Ascending aorta (tissue), 2 donors: Measurements from ENCODE around the gene IGFBPL1. TPM values are rescaled to one million over a fixed set of nuclear protein-coding genes. Genes with fewer than 3 reads are reported as not detected.

Experiments used
- DNase-seq, 2 donors: peaks; one replicate each; pipeline ENCODE4 v3.0.0-alpha.2; 2019; ENCODE audit warnings: low spot score in 2 of 2
- H3K27ac ChIP-seq, 2 donors: fragments of 200-600 bp; sonication (generic); one replicate each; pipeline ENCODE4 v1.5.1; 2016 to 2017; ENCODE audit warnings: mild to moderate bottlenecking in 1 of 2
- H3K27me3 ChIP-seq: fragments of 200-600 bp; sonication (generic); one replicate; pipeline ENCODE4 v1.5.1; 2017
- H3K36me3 ChIP-seq, 2 donors: fragments of 200-600 bp; sonication (generic); one replicate each; pipeline ENCODE4 v1.5.1; 2016
- H3K4me1 ChIP-seq, 2 donors: fragments of 200-600 bp; sonication (generic); one replicate each; pipeline ENCODE4 v1.5.1; 2016 to 2017; ENCODE audit warnings: mild to moderate bottlenecking in 1 of 2
- H3K4me3 ChIP-seq, 2 donors: fragments of 200-600 bp; sonication (generic); one replicate each; pipeline ENCODE4 v1.5.1; 2016 to 2017; ENCODE audit warnings: mild to moderate bottlenecking in 1 of 2
- H3K9me3 ChIP-seq, 2 donors: fragments of 200-600 bp; sonication (generic); one replicate each; pipeline ENCODE4 v1.5.1; 2016
- intact Hi-C: fragments of 100-400 bp; cut with DNase I; formaldehyde crosslinking; loops from one replicate; pipeline ENCODE4 v1.15.1; 2023
- total RNA-seq: library from RNA; depleted of rRNA; stranded (reverse); fragments of >200 nt; gene quantifications from one replicate; pipeline ENCODE4 v1.1.0, GENCODE V29; 2016
- TF ChIP-seq, protein P1 (sequence below), 3 experiments: fragments of 200-600 bp in 2 of 3; fragments of 450-650 bp in 1 of 3; sonication (generic) in 2 of 3; IDR thresholded peaks; one replicate each; pipeline ENCODE4 v1.5.1; 2016 to 2019; ENCODE audit warnings: antibody characterized with exemption in 3 of 3, mild to moderate bottlenecking in 1 of 3, moderate library complexity in 1 of 3

IGFBPL1 gene
- total RNA-seq, 1 donor from 2014 or later, result 4.8 TPM

GRCh38 chr9:38441347-38442085 lies 17.3 kb upstream of the IGFBPL1 start:
- Histone ChIP-seq H3K9me3 (no peaks in the 10 kb centered on the region), H3K4me3 (no peak overlapping the region), H3K4me1 (no peaks in the 10 kb centered on the region), H3K27ac (no peak overlapping the region), H3K27me3 (no peaks in the 10 kb centered on the region), H3K36me3 (no peaks in the 10 kb centered on the region)
- peak in 1 of 2 donors; percentile 31 for DNase-seq
- intact Hi-C loops, result no loop called here
- TF ChIP-seq, protein P1, sequence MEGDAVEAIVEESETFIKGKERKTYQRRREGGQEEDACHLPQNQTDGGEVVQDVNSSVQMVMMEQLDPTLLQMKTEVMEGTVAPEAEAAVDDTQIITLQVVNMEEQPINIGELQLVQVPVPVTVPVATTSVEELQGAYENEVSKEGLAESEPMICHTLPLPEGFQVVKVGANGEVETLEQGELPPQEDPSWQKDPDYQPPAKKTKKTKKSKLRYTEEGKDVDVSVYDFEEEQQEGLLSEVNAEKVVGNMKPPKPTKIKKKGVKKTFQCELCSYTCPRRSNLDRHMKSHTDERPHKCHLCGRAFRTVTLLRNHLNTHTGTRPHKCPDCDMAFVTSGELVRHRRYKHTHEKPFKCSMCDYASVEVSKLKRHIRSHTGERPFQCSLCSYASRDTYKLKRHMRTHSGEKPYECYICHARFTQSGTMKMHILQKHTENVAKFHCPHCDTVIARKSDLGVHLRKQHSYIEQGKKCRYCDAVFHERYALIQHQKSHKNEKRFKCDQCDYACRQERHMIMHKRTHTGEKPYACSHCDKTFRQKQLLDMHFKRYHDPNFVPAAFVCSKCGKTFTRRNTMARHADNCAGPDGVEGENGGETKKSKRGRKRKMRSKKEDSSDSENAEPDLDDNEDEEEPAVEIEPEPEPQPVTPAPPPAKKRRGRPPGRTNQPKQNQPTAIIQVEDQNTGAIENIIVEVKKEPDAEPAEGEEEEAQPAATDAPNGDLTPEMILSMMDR (IDR thresholded peaks at IDR 0.05), result no peak

DNA sequence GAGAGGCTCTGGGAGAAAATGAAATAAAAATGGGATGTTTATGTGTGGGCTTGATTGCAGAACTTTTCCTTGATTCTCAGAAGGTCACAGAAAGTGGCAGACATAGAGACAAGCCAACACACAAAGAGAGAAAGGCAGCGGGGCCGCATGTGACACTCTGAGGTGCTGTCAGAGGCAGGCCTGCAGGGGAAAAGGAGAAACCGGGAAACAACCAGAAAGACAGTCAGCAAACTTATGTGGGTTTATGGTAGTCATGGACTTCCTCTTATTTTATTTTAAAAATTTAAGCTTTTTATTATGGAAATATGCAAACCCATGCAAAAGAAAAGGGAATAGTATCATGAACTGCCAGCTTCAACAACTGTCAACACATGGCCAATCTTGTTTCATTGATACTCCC lies 16.3 kb upstream of the IGFBPL1 start:
- Histone ChIP-seq H3K9me3 (no peaks in the 10 kb centered on the region), H3K36me3 (no peaks in the 10 kb centered on the region), H3K4me3 (no peak overlapping the region), H3K27ac (no peak overlapping the region), H3K4me1 (no peaks in the 10 kb centered on the region), H3K27me3 (no peaks in the 10 kb centered on the region)
- TF ChIP-seq, protein P1 (IDR thresholded peaks at IDR 0.05), result no peak
- DNase-seq, result peak in 1 of 2 donors; percentile 62
- intact Hi-C loops, result no loop called here

GRCh38 chr9:38439916-38440301 lies 15.7 kb upstream of the IGFBPL1 start:
- intact Hi-C loops, result loop anchor here (10.0 kb wide), 1 partner anchor 225 kb away; no protein-coding TSS in a partner anchor
- DNase-seq, result no peak
- Histone ChIP-seq H3K27me3 (no peaks in the 10 kb centered on the region), H3K9me3 (no peaks in the 10 kb centered on the region), H3K27ac (no peak overlapping the region), H3K4me1 (no peaks in the 10 kb centered on the region), H3K4me3 (no peak overlapping the region), H3K36me3 (no peaks in the 10 kb centered on the region)
- TF ChIP-seq, protein P1 (IDR thresholded peaks at IDR 0.05), result no peak

- DNase-seq, result peak in 1 of 2 donors; percentile 37
- Histone ChIP-seq H3K36me3 (no peaks in the 10 kb centered on the region), H3K4me3 (no peak overlapping the region), H3K9me3 (no peaks in the 10 kb centered on the region), H3K4me1 (no peaks in the 10 kb centered on the region), H3K27me3 (no peaks in the 10 kb centered on the region), H3K27ac (no peak overlapping the region)
- TF ChIP-seq, protein P1 (IDR thresholded peaks at IDR 0.05), result no peak
- intact Hi-C loops, result loop anchor here (10.0 kb wide), 1 partner anchor 225 kb away; no protein-coding TSS in a partner anchor
These were observed 15.1 kb upstream of the IGFBPL1 start for GRCh38 chr9:38439291-38439915.

DNA sequence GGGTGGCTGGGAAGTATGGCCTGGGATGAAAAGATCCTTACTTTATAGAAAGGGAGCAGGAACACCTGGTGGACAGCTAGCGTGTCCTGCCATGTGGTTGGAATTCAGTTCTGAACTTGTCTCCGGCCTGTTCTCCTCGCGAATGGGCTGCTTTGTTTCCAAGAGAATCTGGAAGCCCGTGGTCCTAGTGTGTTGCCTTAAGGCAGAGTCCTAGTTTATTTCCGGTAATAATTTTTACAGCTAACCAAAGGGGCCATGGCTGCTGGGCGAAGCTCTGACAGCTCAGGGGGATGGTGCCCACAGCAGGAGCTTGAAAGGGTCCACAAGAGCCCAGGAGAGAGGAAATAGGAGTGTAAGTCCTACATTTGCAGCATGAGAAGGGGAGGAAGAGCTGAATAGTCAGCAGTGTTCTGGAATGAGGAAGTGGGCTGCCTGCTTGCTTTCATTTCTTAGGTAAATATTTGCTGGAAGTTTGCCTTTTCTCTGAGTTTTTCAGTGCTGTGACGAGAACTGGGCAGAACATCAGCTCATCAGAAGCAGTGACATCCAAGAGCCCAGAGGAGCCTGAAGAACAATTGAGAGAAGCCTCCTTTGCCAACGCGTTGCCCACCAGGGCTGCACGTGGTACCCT lies 13.1 kb upstream of the IGFBPL1 start:
- H3K4me3 ChIP-seq, result no peak overlapping the region
- H3K36me3 ChIP-seq, result no peaks in the 10 kb centered on the region
- TF ChIP-seq, protein P1 (IDR thresholded peaks at IDR 0.05), result no peak
- no peaks in the 10 kb centered on the region for H3K27me3 ChIP-seq
- intact Hi-C loops, result loop anchor here (10.0 kb wide), 1 partner anchor 223 kb away; no protein-coding TSS in a partner anchor
- peak in 1 of 2 donors; percentile 15 for DNase-seq
- no peaks in the 10 kb centered on the region for H3K4me1 ChIP-seq
- H3K27ac ChIP-seq, result no peak overlapping the region
- H3K9me3 ChIP-seq, result no peaks in the 10 kb centered on the region
